Osteoblast (primary cell): ENCODE results near the gene DCLK2. TPM values are rescaled to one million over a fixed set of nuclear protein-coding genes. Genes with fewer than 3 reads are reported as not detected.
A peak's percentile ranks its signal among the peaks of the same experiment; 100 is the strongest.

Source experiments
- DNase-seq: peaks from one replicate; pipeline ENCODE4 v3.0.0; 2011; ENCODE audit warnings: low spot score, mixed read lengths; ENCODE audit not compliant: insufficient read length; ENCODE audit errors: missing footprints
- H2AFZ ChIP-seq: 2 replicates; pipeline ENCODE4 v1.6.0; 2011; ENCODE audit warnings: mild to moderate bottlenecking, low read length
- H3K27ac ChIP-seq: 2 replicates; pipeline ENCODE4 v1.5.1; 2011; ENCODE audit warnings: mild to moderate bottlenecking, low read depth, low read length, moderate library complexity
- H3K27me3 ChIP-seq: 2 replicates; pipeline ENCODE4 v1.6.0; 2012; ENCODE audit warnings: mild to moderate bottlenecking, control low read depth, inconsistent platforms, low read length, moderate library complexity; ENCODE audit not compliant: insufficient read depth
- H3K36me3 ChIP-seq: 2 replicates; pipeline ENCODE4 v1.5.1; 2011; ENCODE audit warnings: mild to moderate bottlenecking, low read length, control low read depth, moderate library complexity; ENCODE audit not compliant: insufficient read depth
- H3K4me1 ChIP-seq: 2 replicates; pipeline ENCODE4 v1.5.1; 2011; ENCODE audit warnings: mild to moderate bottlenecking, low read length, control low read depth, moderate library complexity; ENCODE audit not compliant: insufficient read depth
- H3K4me2 ChIP-seq: 2 replicates; pipeline ENCODE4 v1.6.0; 2011; ENCODE audit warnings: mild to moderate bottlenecking, low read length; ENCODE audit not compliant: insufficient read depth
- H3K4me3 ChIP-seq: fragments of 200-600 bp; sonication (generic); 3 replicates; pipeline ENCODE4 v1.5.1; 2012; ENCODE audit warnings: mild to moderate bottlenecking, low read length, inconsistent platforms; ENCODE audit not compliant: insufficient read depth
- H3K79me2 ChIP-seq: 2 replicates; pipeline ENCODE4 v1.6.0; 2012; ENCODE audit warnings: mild to moderate bottlenecking, low read length, control low read depth, inconsistent platforms; ENCODE audit not compliant: insufficient read depth
- H3K9me3 ChIP-seq: 2 replicates; pipeline ENCODE4 v1.5.1; 2011; ENCODE audit warnings: low read depth, low read length, control low read depth
- H4K20me1 ChIP-seq: 2 replicates; pipeline ENCODE4 v1.6.0; 2012; ENCODE audit warnings: mild to moderate bottlenecking, low read length, control low read depth; ENCODE audit not compliant: insufficient read depth
- total RNA-seq: library from RNA; depleted of rRNA; stranded (reverse); fragments of >200 nt; gene quantifications from 2 replicates; pipeline ENCODE4 v1.2.3, GENCODE V29; 2012
- TF ChIP-seq, protein P1 (sequence below): IDR thresholded peaks from 2 replicates; pipeline ENCODE4 v1.5.1; 2011; ENCODE audit warnings: mild to moderate bottlenecking, low read depth, low read length, moderate library complexity; ENCODE audit errors: extremely low read depth

Gene DCLK2
- total RNA-seq, 1 donor, result 11.6 TPM

GRCh38 chr4:150280975-150281374, 202.7 kb downstream of the DCLK2 start:
- Histone ChIP-seq H3K27me3 (no peaks in the 10 kb centered on the region), H3K4me3 (no peak overlapping the region), H3K36me3 (peaks cover 8% of the 10 kb centered on the region), H3K4me1 (peaks cover 50% of the 10 kb centered on the region), H3K4me2 (peak overlapping the region; percentile 73), H3K27ac (peak overlapping the region; percentile 98), H3K79me2 (no peaks in the 10 kb centered on the region), H3K9me3 (no peaks in the 10 kb centered on the region), H2AFZ (no peak overlapping the region), H4K20me1 (no peaks in the 10 kb centered on the region)
- no peak for DNase-seq
- TF ChIP-seq, protein P1, sequence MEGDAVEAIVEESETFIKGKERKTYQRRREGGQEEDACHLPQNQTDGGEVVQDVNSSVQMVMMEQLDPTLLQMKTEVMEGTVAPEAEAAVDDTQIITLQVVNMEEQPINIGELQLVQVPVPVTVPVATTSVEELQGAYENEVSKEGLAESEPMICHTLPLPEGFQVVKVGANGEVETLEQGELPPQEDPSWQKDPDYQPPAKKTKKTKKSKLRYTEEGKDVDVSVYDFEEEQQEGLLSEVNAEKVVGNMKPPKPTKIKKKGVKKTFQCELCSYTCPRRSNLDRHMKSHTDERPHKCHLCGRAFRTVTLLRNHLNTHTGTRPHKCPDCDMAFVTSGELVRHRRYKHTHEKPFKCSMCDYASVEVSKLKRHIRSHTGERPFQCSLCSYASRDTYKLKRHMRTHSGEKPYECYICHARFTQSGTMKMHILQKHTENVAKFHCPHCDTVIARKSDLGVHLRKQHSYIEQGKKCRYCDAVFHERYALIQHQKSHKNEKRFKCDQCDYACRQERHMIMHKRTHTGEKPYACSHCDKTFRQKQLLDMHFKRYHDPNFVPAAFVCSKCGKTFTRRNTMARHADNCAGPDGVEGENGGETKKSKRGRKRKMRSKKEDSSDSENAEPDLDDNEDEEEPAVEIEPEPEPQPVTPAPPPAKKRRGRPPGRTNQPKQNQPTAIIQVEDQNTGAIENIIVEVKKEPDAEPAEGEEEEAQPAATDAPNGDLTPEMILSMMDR, result no peak

GRCh38 chr4:150283689-150284088, 205.4 kb downstream of the DCLK2 start:
- H2AFZ ChIP-seq, result no peak overlapping the region

GRCh38 chr4:150286656-150287055, 208.4 kb downstream of the DCLK2 start:
- DNase-seq, result no peak
- H2AFZ ChIP-seq, result no peak overlapping the region

More at GRCh38 chr4:150283689-150284088, 205.4 kb downstream of the DCLK2 start:
- TF ChIP-seq, protein P1, result no peak
- Histone ChIP-seq H4K20me1 (no peaks in the 10 kb centered on the region), H3K4me1 (peaks cover 50% of the 10 kb centered on the region), H3K36me3 (peaks cover 8% of the 10 kb centered on the region), H3K9me3 (no peaks in the 10 kb centered on the region), H3K27ac (peak overlapping the region; percentile 98), H3K4me3 (peak overlapping the region; percentile 23), H3K79me2 (no peaks in the 10 kb centered on the region), H3K27me3 (no peaks in the 10 kb centered on the region), H3K4me2 (peak overlapping the region; percentile 70)
- peak; percentile 87 for DNase-seq

GRCh38 chr4:150289198-150289597, 211.0 kb downstream of the DCLK2 start:
- TF ChIP-seq, protein P1, result no peak
- DNase-seq, result no peak

More at GRCh38 chr4:150286656-150287055, 208.4 kb downstream of the DCLK2 start:
- H3K36me3 ChIP-seq, result peaks cover 8% of the 10 kb centered on the region
- H3K27me3 ChIP-seq, result no peaks in the 10 kb centered on the region
- no peak overlapping the region for H3K27ac ChIP-seq
- TF ChIP-seq, protein P1, result no peak
- no peak overlapping the region for H3K4me2 ChIP-seq
- H3K4me1 ChIP-seq, result peaks cover 25% of the 10 kb centered on the region
- H3K79me2 ChIP-seq, result no peaks in the 10 kb centered on the region
- H3K9me3 ChIP-seq, result no peaks in the 10 kb centered on the region
- H3K4me3 ChIP-seq, result no peak overlapping the region
- H4K20me1 ChIP-seq, result no peaks in the 10 kb centered on the region

More at GRCh38 chr4:150289198-150289597, 211.0 kb downstream of the DCLK2 start:
- Histone ChIP-seq H3K27me3 (no peaks in the 10 kb centered on the region), H3K36me3 (no peaks in the 10 kb centered on the region), H3K9me3 (no peaks in the 10 kb centered on the region), H3K4me1 (peaks cover 9% of the 10 kb centered on the region), H3K4me3 (no peak overlapping the region), H3K27ac (no peak overlapping the region), H4K20me1 (no peaks in the 10 kb centered on the region), H2AFZ (no peak overlapping the region), H3K4me2 (no peak overlapping the region), H3K79me2 (no peaks in the 10 kb centered on the region)
